Activated CD4-positive, CD25-positive, alpha-beta regulatory T cell treated with anti-CD3 and anti-CD28 coated beads, Interleukin-2, amount 50 U/mL, for 16 hours (primary cell): ENCODE measurements around the gene C1QL4.
A peak's percentile ranks its signal among the peaks of the same experiment; 100 is the strongest.
"Not testable (repeated sequence)": the region's sequence is repeated elsewhere in the genome, so short reads cannot be mapped to it uniquely, and the experiment has no call there.

Experiments used
- DNase-seq: peaks from one replicate; pipeline ENCODE4 v3.0.0-alpha.2; 2020; ENCODE audit warnings: low read depth, low spot score

Gene C1QL4

GRCh38 chr12:49304161-49304560, 32.8 kb downstream of the C1QL4 start:
- no peak for DNase-seq

- DNase-seq = no peak
Observed at GRCh38 chr12:49301760-49302159, 35.2 kb downstream of the C1QL4 start.

GRCh38 chr12:49298160-49298559, 38.8 kb downstream of the C1QL4 start:
- no peak for DNase-seq

- DNase-seq = no peak
Observed at GRCh38 chr12:49297695-49298060, 39.3 kb downstream of the C1QL4 start.

- DNase-seq = no peak
Observed at GRCh38 chr12:49296836-49297694, 39.9 kb downstream of the C1QL4 start.

GRCh38 chr12:49296034-49296835, 40.8 kb downstream of the C1QL4 start:
- peak; percentile 16 for DNase-seq

- DNase-seq = no peak
Observed at GRCh38 chr12:49295082-49295936, 41.7 kb downstream of the C1QL4 start, which contains the start of gene PRPH. PRPH (plus strand) TSS chr12:49295147; CDS start chr12:49295201, 54 bp downstream.

- DNase-seq = no peak
Observed at GRCh38 chr12:49294804-49295081, 42.2 kb downstream of the C1QL4 start.

GRCh38 chr12:49294086-49294803, 42.7 kb downstream of the C1QL4 start:
- no peak for DNase-seq

- no peak for DNase-seq
Observed at GRCh38 chr12:49293056-49293956, 43.7 kb downstream of the C1QL4 start.

- no peak for DNase-seq
Observed at GRCh38 chr12:49292729-49293055, 44.3 kb downstream of the C1QL4 start.

- no peak for DNase-seq
Observed at GRCh38 chr12:49288922-49289555, 47.9 kb downstream of the C1QL4 start.

- peak; percentile 42 for DNase-seq
Observed at GRCh38 chr12:49288412-49288853, 48.6 kb downstream of the C1QL4 start.

GRCh38 chr12:49287876-49288275, 49.1 kb downstream of the C1QL4 start:
- DNase-seq = no peak

- no peak for DNase-seq
Observed at GRCh38 chr12:49284672-49285071, 52.3 kb downstream of the C1QL4 start.

- no peak for DNase-seq
Observed at GRCh38 chr12:49283541-49284429, 53.2 kb downstream of the C1QL4 start.

GRCh38 chr12:49282740-49283375, 54.1 kb downstream of the C1QL4 start:
- DNase-seq = not testable (repeated sequence)
